HepG2 (cell line): ENCODE measurements around the gene C1orf141. TPM values are rescaled to one million over a fixed set of nuclear protein-coding genes. Genes with fewer than 3 reads are reported as not detected.

Experiments used
- AGO1 ChIP-seq: fragments of 200-400 bp; formaldehyde crosslinking; IDR thresholded peaks from 2 replicates; pipeline ENCODE4 v1.6.1; 2017; ENCODE audit warnings: mild to moderate bottlenecking, low read depth, low read length, moderate library complexity; ENCODE audit not compliant: poor library complexity, severe bottlenecking
- BRF2 ChIP-seq: sonication (generic); formaldehyde crosslinking; IDR thresholded peaks from 2 replicates; pipeline ENCODE4 v1.8.1; 2022; ENCODE audit warnings: mild to moderate bottlenecking, missing genetic modification reagents
- CSRNP1 ChIP-seq: sonication (generic); formaldehyde crosslinking; IDR thresholded peaks from 2 replicates; pipeline ENCODE4 v1.8.1; 2023; ENCODE audit warnings: mild to moderate bottlenecking, missing genetic modification reagents
- CSRNP2 ChIP-seq: sonication (generic); formaldehyde crosslinking; conservative IDR thresholded peaks from 2 replicates; pipeline ENCODE4 v1.8.0; 2022; ENCODE audit warnings: low read depth, missing genetic modification reagents
- DR1 ChIP-seq: sonication (generic); formaldehyde crosslinking; IDR thresholded peaks from 2 replicates; pipeline ENCODE4 v1.8.0; 2021; ENCODE audit warnings: mild to moderate bottlenecking, missing genetic modification reagents, inconsistent platforms
- HNF4G ChIP-seq, 2 experiments: sonication (generic) in 1 of 2; formaldehyde crosslinking in 1 of 2; IDR thresholded peaks; 2 replicates each; pipeline versions ENCODE4 v1.4.0 to v1.6.1; 2011 to 2020; ENCODE audit warnings: borderline replicate concordance in 2 of 2, low read depth in 2 of 2, mild to moderate bottlenecking in 2 of 2, low read length in 1 of 2, missing genetic modification reagents in 1 of 2, moderate library complexity in 1 of 2
- KMT2B ChIP-seq: IDR thresholded peaks from 2 replicates; pipeline ENCODE4 v1.6.1; 2016; ENCODE audit warnings: missing genetic modification reagents, missing compliant biosample characterization
- TRAFD1 ChIP-seq: sonication (generic); formaldehyde crosslinking; IDR thresholded peaks from 2 replicates; pipeline ENCODE4 v1.5.1; 2020; ENCODE audit warnings: missing genetic modification reagents, mild to moderate bottlenecking, borderline replicate concordance
- USF2 ChIP-seq, 2 experiments: sonication (generic) in 1 of 2; formaldehyde crosslinking in 1 of 2; IDR thresholded peaks; 2 replicates each; pipeline versions ENCODE4 v1.5.1 to v1.6.1; 2011 to 2020; ENCODE audit warnings: borderline replicate concordance in 1 of 2, low read depth in 1 of 2, low read length in 1 of 2, mild to moderate bottlenecking in 1 of 2, missing genetic modification reagents in 1 of 2, moderate library complexity in 1 of 2
- ZBTB20 ChIP-seq: sonication (generic); formaldehyde crosslinking; IDR thresholded peaks from 2 replicates; pipeline ENCODE4 v1.8.1; 2023; ENCODE audit warnings: missing genetic modification reagents, low read depth, mild to moderate bottlenecking, borderline replicate concordance
- ZFP90 ChIP-seq: sonication (generic); formaldehyde crosslinking; IDR thresholded peaks from 2 replicates; pipeline ENCODE4 v1.8.0; 2022; ENCODE audit warnings: missing genetic modification reagents, mild to moderate bottlenecking, inconsistent platforms, borderline replicate concordance
- ZNF17 ChIP-seq: sonication (generic); formaldehyde crosslinking; IDR thresholded peaks from 2 replicates; pipeline ENCODE4 v1.5.0; 2020; ENCODE audit warnings: mild to moderate bottlenecking, missing genetic modification reagents
- ZNF224 ChIP-seq: sonication (generic); formaldehyde crosslinking; IDR thresholded peaks from 2 replicates; pipeline ENCODE4 v1.5.0; 2020; ENCODE audit warnings: mild to moderate bottlenecking, missing genetic modification reagents
- ZNF30 ChIP-seq: sonication (generic); formaldehyde crosslinking; IDR thresholded peaks from 2 replicates; pipeline ENCODE4 v1.5.0; 2020; ENCODE audit warnings: mild to moderate bottlenecking, missing genetic modification reagents
- ZNF746 ChIP-seq: sonication (generic); formaldehyde crosslinking; IDR thresholded peaks from 2 replicates; pipeline ENCODE4 v1.8.0; 2022; ENCODE audit warnings: mild to moderate bottlenecking, missing genetic modification reagents
- ZNF768 ChIP-seq: sonication (generic); formaldehyde crosslinking; IDR thresholded peaks from 2 replicates; pipeline ENCODE4 v1.4.0; 2020; ENCODE audit warnings: missing genetic modification reagents
- ZNF788 ChIP-seq: sonication (generic); formaldehyde crosslinking; IDR thresholded peaks from 2 replicates; pipeline ENCODE4 v1.5.0; 2020; ENCODE audit warnings: mild to moderate bottlenecking, missing genetic modification reagents, borderline replicate concordance
- polyA plus RNA-seq, 8 experiments: library from polyadenylated mRNA; depleted of rRNA in 3 of 8; stranded (reverse) in 7 of 8; unstranded in 1 of 8; fragments of >200 nt; fragmentation: Illumina TruSeq in 4 of 8; extraction: Trizol in 4 of 8; gene quantifications; 2 replicates each; pipeline versions ENCODE4 v1.2.1 to v1.2.3, GENCODE V29; 2011 to 2016; ENCODE audit warnings: low read depth in 4 of 8, missing spikeins in 1 of 8, mixed read lengths in 1 of 8; ENCODE audit not compliant: insufficient read depth in 1 of 8
- total RNA-seq, 5 experiments: library from RNA; depleted of rRNA; stranded (reverse); fragments of >200 nt; fragmentation: Illumina TruSeq; extraction: Trizol; gene quantifications; 2 replicates each; pipeline ENCODE4 v1.2.3, GENCODE V29; 2016; ENCODE audit warnings: low read depth in 1 of 5

The C1orf141 gene
- total and polyA plus RNA-seq, 2 of the 13 experiments (the other 11 are each of a cell fraction or from before 2014, with no cell fraction given), result not detected

- no peak for TF ChIP-seq TRAFD1
- TF ChIP-seq ZNF746, result no peak
- TF ChIP-seq ZNF17 (CRISPR knock-in tag), result no peak
- no peak for TF ChIP-seq ZBTB20 (CRISPR knock-in tag)
- TF ChIP-seq CSRNP1, result no peak
- TF ChIP-seq ZNF788 (CRISPR knock-in tag), result no peak
- no peak for TF ChIP-seq USF2 (IDR thresholded peaks at IDR 0.05; ENCODE audit: low read depth, low read length)
- TF ChIP-seq USF2 (CRISPR knock-in tag; IDR thresholded peaks at IDR 0.05; ENCODE audit: borderline replicate concordance), result no peak
- TF ChIP-seq ZNF768, result no peak
- TF ChIP-seq ZFP90 (CRISPR knock-in tag), result no peak
- TF ChIP-seq HNF4G (IDR thresholded peaks at IDR 0.05; ENCODE audit: borderline replicate concordance, low read depth, low read length), result no peak
- no peak for TF ChIP-seq HNF4G (CRISPR knock-in tag; IDR thresholded peaks at IDR 0.05; ENCODE audit: borderline replicate concordance, low read depth)
- TF ChIP-seq AGO1, result no peak
- no peak for TF ChIP-seq DR1 (CRISPR knock-in tag)
- TF ChIP-seq ZNF30 (CRISPR knock-in tag), result no peak
- no peak for TF ChIP-seq BRF2 (CRISPR knock-in tag)
- TF ChIP-seq CSRNP2, result no peak
- TF ChIP-seq KMT2B (CRISPR knock-in tag), result no peak
- no peak for TF ChIP-seq ZNF224 (CRISPR knock-in tag)
These were observed 81.8 kb downstream of the C1orf141 start (continued) for GRCh38 chr1:67052741-67053534.
